Measurements from ENCODE around the gene RPAP3. TPM values are rescaled to one million over a fixed set of nuclear protein-coding genes. Genes with fewer than 3 reads are reported as not detected.

Gene RPAP3, protein sequence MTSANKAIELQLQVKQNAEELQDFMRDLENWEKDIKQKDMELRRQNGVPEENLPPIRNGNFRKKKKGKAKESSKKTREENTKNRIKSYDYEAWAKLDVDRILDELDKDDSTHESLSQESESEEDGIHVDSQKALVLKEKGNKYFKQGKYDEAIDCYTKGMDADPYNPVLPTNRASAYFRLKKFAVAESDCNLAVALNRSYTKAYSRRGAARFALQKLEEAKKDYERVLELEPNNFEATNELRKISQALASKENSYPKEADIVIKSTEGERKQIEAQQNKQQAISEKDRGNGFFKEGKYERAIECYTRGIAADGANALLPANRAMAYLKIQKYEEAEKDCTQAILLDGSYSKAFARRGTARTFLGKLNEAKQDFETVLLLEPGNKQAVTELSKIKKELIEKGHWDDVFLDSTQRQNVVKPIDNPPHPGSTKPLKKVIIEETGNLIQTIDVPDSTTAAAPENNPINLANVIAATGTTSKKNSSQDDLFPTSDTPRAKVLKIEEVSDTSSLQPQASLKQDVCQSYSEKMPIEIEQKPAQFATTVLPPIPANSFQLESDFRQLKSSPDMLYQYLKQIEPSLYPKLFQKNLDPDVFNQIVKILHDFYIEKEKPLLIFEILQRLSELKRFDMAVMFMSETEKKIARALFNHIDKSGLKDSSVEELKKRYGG
- total RNA-seq (10 to 100 TPM; 28.5 to 51.3 (median 43.9) TPM), polyA plus RNA-seq (10 to 100 TPM; 36.7 to 48.9 TPM), total RNA-seq (33.1 reads per million, percentile 62 among the genes with 10 or more reads in this experiment)

DNA sequence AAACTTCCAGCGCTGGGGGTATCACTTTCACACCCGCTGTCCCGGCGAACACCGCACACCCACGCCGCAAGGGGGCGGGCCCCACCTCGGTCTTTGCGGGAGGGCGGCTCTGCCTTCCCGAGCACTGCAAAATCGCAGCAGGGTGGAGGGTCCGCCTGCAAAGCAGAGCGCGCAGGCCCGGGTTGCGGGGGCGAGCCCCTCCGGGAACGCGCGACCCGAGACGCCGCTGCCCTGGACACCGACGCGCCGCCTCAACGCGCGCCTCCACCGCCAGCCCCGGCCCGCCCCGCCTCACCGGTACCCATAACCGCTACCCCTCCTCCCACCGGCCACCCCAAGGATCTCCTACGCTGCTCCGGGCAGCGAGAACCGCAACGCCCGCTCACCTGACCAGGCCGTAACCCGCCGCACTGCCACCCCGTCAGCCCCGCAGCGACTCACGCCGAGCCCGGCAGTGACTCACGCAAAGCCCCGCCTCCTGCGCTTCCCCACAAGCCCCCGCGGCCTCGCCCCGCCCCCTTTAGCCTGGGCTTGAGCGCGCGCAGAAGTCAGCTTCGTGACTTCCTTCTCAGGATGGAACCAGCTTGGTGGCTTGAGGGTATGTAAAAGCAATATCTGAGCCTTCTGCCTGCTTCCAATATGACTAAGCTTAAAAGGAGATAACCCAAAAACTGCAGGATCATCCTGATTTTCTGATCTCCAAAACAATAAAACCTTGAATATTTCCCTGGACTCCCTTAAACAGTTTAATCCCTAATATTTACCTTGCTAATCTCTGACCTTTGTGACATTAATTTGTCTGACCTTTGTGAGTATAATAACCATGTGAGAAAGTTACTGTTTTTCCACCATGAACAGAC lies at the start of gene RPAP3:
Gene RPAP3 (minus strand): TSS at position 465 of the 860 bp plus-strand sequence. CDS start 3,190 bp downstream, outside the sequence.
- ChIA-PET POLR2A (interaction anchor here (0.6 to 1.6 kb wide), 15 partner anchors 9 to 1439 kb away, joined by 3 to 8 read pairs (median 3); partner anchors contain the start of genes CCDC184 and HDAC7), CTCF (interaction anchor here (0.6 to 1.3 kb wide), 9 partner anchors 9 to 696 kb away, joined by 3 to 5 read pairs (median 3); partner anchors contain the start of gene ASB8)
- Histone ChIP-seq H3K4me1 (ENCODE audit: control insufficient read depth in 2 of 2, insufficient read depth in 2 of 2, low read length in 2 of 2) (peaks cover 21 to 27% of the 10 kb centered on the region in 2 donors), H3K27me3 (ENCODE audit: control insufficient read depth in 2 of 2, insufficient read depth in 2 of 2, low read length in 2 of 2) (no peaks in the 10 kb centered on the region), H3K4me3 (ENCODE audit: low read length) (peak within 1 kb of the TSS; percentile 59), H3K27ac (ENCODE audit: low read depth, low read length) (peak within 1 kb of the TSS; percentile 85), H3K9me3 (ENCODE audit: control insufficient read depth in 2 of 3, low read length in 3 of 3) (no peaks in the 10 kb centered on the region), H3K36me3 (ENCODE audit: control insufficient read depth in 2 of 3, insufficient read depth in 3 of 3, low read length in 3 of 3) (peaks cover 0 to 7% (median under 1%) of the 10 kb centered on the region in 3 experiments)
- peaks cover 48 to 73% (median 63%) of the 10 kb centered on the region in 7 donors for H3K4me1 Mint-ChIP-seq
- peak; percentile 91 to 99 (median 95) for DNase-seq
- H3K36me3 Mint-ChIP-seq = peaks cover 1 to 12% (median 10%) of the 10 kb centered on the region in 5 donors
- H3K27me3 Mint-ChIP-seq = no peaks in the 10 kb centered on the region
- H3K4me3 Mint-ChIP-seq = peak within 1 kb of the TSS; percentile 92 to 99 (median 98)
- peak; percentile 97 for ATAC-seq
- H3K27ac Mint-ChIP-seq = peak within 1 kb of the TSS; percentile 93 to 99 (median 97)
- intact Hi-C loops (cut with micrococcal nuclease) = loop anchor here (1.0 to 5.0 kb wide), 25 partner anchors 10 to 1978 kb away; partner anchors contain the start of genes ARID2 (in 2 of the 2), ASB8 (in 2 of the 2), SCAF11 (in 2 of the 2) and SLC38A2 (in 2 of the 2)
- H3K9me3 Mint-ChIP-seq = peaks cover 0 to 1% (median 0%) of the 10 kb centered on the region in 11 donors

GRCh38 chr12:47754881-47755280 lies 49.1 kb upstream of the RPAP3 start:
- intact Hi-C loops (cut with micrococcal nuclease) = loop anchor here in 1 of 2 donors (5.0 kb wide), 1 partner anchor 723 kb away; no protein-coding TSS in a partner anchor
- H3K4me1 ChIP-seq (ENCODE audit: control insufficient read depth in 2 of 2, insufficient read depth in 2 of 2, low read length in 2 of 2) = peaks cover 9 to 11% of the 10 kb centered on the region in 2 donors
- DNase-seq (no peak), ATAC-seq (no peak)
- Mint-ChIP-seq H3K4me1 (peaks cover 0 to 25% (median 9%) of the 10 kb centered on the region in 7 donors), H3K27ac (peak overlapping the region in 1 of 9 donors; percentile 17), H3K36me3 (no peaks in the 10 kb centered on the region), H3K4me3 (no peak overlapping the region), H3K9me3 (no peaks in the 10 kb centered on the region), H3K27me3 (peaks cover 0 to 2% (median 0%) of the 10 kb centered on the region in 5 donors)
- H3K4me3 ChIP-seq (ENCODE audit: low read length) = no peak overlapping the region
- H3K9me3 ChIP-seq (ENCODE audit: control insufficient read depth in 2 of 3, low read length in 3 of 3) = no peaks in the 10 kb centered on the region
- H3K27me3 ChIP-seq (ENCODE audit: control insufficient read depth in 2 of 2, insufficient read depth in 2 of 2, low read length in 2 of 2) = no peaks in the 10 kb centered on the region
- H3K36me3 ChIP-seq (ENCODE audit: control insufficient read depth in 2 of 3, insufficient read depth in 3 of 3, low read length in 3 of 3) = no peaks in the 10 kb centered on the region
- POLR2A ChIA-PET = interaction anchor here (1.6 to 2.3 kb wide), 2 partner anchors 11 to 19 kb away, joined by 3 to 6 read pairs; partner anchors contain the start of gene SLC48A1
- CTCF ChIA-PET = interaction anchor here (10.7 kb wide), 1 partner anchor 11 kb away, joined by 130 read pairs; no protein-coding TSS in a partner anchor
- no peak overlapping the region for H3K27ac ChIP-seq (ENCODE audit: low read depth, low read length)

- Mint-ChIP-seq H3K27me3 (peaks cover 0 to 4% (median 0%) of the 10 kb centered on the region in 5 donors), H3K36me3 (no peaks in the 10 kb centered on the region), H3K27ac (no peak overlapping the region), H3K4me1 (peaks cover 0 to 25% (median 9%) of the 10 kb centered on the region in 7 donors), H3K9me3 (no peaks in the 10 kb centered on the region), H3K4me3 (no peak overlapping the region)
- H3K27me3 ChIP-seq (ENCODE audit: control insufficient read depth in 2 of 2, insufficient read depth in 2 of 2, low read length in 2 of 2) = no peaks in the 10 kb centered on the region
- CTCF ChIA-PET = interaction anchor here (10.7 kb wide), 1 partner anchor 10 kb away, joined by 130 read pairs; no protein-coding TSS in a partner anchor
- H3K4me1 ChIP-seq (ENCODE audit: control insufficient read depth in 2 of 2, insufficient read depth in 2 of 2, low read length in 2 of 2) = peaks cover 4 to 5% of the 10 kb centered on the region in 2 donors
- ATAC-seq (no peak), DNase-seq (no peak)
- intact Hi-C loops (cut with micrococcal nuclease) = no loop called here
- H3K36me3 ChIP-seq (ENCODE audit: control insufficient read depth in 2 of 3, insufficient read depth in 3 of 3, low read length in 3 of 3) = no peaks in the 10 kb centered on the region
- POLR2A ChIA-PET = interaction anchor here (1.6 kb wide), 1 partner anchor 19 kb away, joined by 3 read pairs; the partner anchor contains the start of gene SLC48A1
- H3K27ac ChIP-seq (ENCODE audit: low read depth, low read length) = no peak overlapping the region
- H3K4me3 ChIP-seq (ENCODE audit: low read length) = no peak overlapping the region
- no peaks in the 10 kb centered on the region for H3K9me3 ChIP-seq (ENCODE audit: control insufficient read depth in 2 of 3, low read length in 3 of 3)
Observed at GRCh38 chr12:47754126-47754525, 48.3 kb upstream of the RPAP3 start.

DNA sequence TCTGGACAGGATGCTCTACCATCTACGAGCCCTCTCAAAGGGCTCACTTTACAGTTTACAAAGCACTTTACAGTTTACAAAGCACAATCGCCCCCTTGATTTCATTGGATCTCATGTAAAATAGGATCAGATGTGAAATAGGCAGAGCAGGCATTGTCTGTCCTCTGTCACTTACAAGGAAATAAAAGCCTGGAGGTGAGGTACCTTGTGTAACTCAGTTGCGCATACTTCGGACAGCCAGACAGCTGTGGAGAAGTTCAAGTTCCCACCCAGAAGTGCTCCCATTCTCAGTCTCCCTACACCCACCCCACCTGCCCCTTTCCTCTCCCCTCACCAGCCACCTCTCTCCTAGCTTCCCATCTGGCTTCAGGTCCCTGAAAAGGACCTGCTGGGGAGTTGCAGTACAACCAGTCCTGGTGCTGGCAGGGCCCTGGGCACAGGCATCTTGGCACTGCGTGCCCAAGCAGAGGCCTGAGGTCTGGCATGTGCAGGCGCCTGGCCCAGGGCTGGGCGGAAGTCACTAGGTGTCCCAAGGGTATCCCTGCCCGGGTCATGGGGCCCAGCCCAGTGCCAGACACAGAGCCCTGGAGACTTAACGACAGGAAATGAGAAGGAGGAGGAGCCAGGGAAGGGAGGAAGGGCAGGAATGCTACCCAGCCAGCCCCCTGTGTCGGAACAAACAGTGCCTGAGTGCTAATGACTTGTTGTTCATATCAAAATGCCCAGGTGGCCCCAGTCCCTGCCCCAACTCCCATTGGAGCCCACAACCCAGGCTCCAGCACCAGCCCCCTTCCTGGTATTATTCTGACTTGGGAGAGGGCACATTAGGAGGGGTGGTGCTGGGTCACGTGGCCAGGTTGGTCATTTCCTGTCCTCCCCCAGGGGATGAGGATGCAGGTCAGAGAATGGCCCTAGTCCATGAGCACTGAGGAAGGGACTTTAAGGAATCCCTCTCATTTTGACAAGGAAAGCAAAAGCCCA lies 47.5 kb upstream of the RPAP3 start:
- Mint-ChIP-seq H3K27ac (peak overlapping the region in 1 of 9 donors; percentile 22), H3K27me3 (peaks cover 0 to 4% (median 0%) of the 10 kb centered on the region in 5 donors), H3K4me3 (no peak overlapping the region), H3K4me1 (peaks cover 0 to 23% (median 9%) of the 10 kb centered on the region in 7 donors), H3K36me3 (no peaks in the 10 kb centered on the region), H3K9me3 (no peaks in the 10 kb centered on the region)
- intact Hi-C loops (cut with micrococcal nuclease) = no loop called here
- H3K4me1 ChIP-seq (ENCODE audit: control insufficient read depth in 2 of 2, insufficient read depth in 2 of 2, low read length in 2 of 2) = peaks cover under 1% of the 10 kb centered on the region in 2 donors
- H3K4me3 ChIP-seq (ENCODE audit: low read length) = no peak overlapping the region
- no peaks in the 10 kb centered on the region for H3K27me3 ChIP-seq (ENCODE audit: control insufficient read depth in 2 of 2, insufficient read depth in 2 of 2, low read length in 2 of 2)
- ATAC-seq (no peak), DNase-seq (no peak)
- H3K27ac ChIP-seq (ENCODE audit: low read depth, low read length) = no peak overlapping the region
- H3K9me3 ChIP-seq (ENCODE audit: control insufficient read depth in 2 of 3, low read length in 3 of 3) = no peaks in the 10 kb centered on the region
- no peaks in the 10 kb centered on the region for H3K36me3 ChIP-seq (ENCODE audit: control insufficient read depth in 2 of 3, insufficient read depth in 3 of 3, low read length in 3 of 3)
- ChIA-PET CTCF (interaction anchor here (1.7 to 10.7 kb wide), 2 partner anchors 10 to 11 kb away, joined by 8 to 130 read pairs; no protein-coding TSS in a partner anchor), POLR2A (interaction anchor here (1.1 to 1.6 kb wide), 2 partner anchors 13 to 20 kb away, joined by 3 read pairs; partner anchors contain the start of gene SLC48A1)

DNA sequence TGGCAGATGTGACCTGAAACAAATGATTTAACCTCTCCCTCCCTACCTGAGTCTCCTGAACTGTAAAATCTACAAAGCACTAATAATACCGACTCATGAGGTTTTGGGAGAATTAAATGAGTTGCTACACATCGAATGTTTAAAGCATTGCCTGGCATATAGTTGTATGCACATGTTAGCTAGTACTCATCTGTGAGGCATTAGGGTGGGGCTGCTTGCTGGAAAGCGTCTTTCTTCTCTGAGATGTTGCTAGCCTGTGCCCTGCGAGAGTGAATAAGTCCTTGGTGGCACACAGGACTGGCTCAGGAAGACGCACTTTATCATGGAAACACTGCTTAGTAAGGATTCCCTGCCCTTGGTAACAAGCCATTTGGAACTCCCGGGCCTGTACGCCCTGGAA lies 46.7 kb upstream of the RPAP3 start:
- Mint-ChIP-seq H3K27me3 (peaks cover 0 to 4% (median 0%) of the 10 kb centered on the region in 5 donors), H3K4me3 (no peak overlapping the region), H3K36me3 (no peaks in the 10 kb centered on the region), H3K9me3 (no peaks in the 10 kb centered on the region), H3K27ac (peak overlapping the region in 1 of 9 donors; percentile 22), H3K4me1 (peaks cover 0 to 21% (median 5%) of the 10 kb centered on the region in 7 donors)
- intact Hi-C loops (cut with micrococcal nuclease) = no loop called here
- Histone ChIP-seq H3K4me1 (ENCODE audit: control insufficient read depth in 2 of 2, insufficient read depth in 2 of 2, low read length in 2 of 2) (no peaks in the 10 kb centered on the region), H3K36me3 (ENCODE audit: control insufficient read depth in 2 of 3, insufficient read depth in 3 of 3, low read length in 3 of 3) (no peaks in the 10 kb centered on the region), H3K27ac (ENCODE audit: low read depth, low read length) (no peak overlapping the region), H3K4me3 (ENCODE audit: low read length) (no peak overlapping the region), H3K27me3 (ENCODE audit: control insufficient read depth in 2 of 2, insufficient read depth in 2 of 2, low read length in 2 of 2) (no peaks in the 10 kb centered on the region), H3K9me3 (ENCODE audit: control insufficient read depth in 2 of 3, low read length in 3 of 3) (no peaks in the 10 kb centered on the region)
- ChIA-PET POLR2A (interaction anchor here (1.1 kb wide), 1 partner anchor 14 kb away, joined by 3 read pairs; no protein-coding TSS in a partner anchor), CTCF (interaction anchor here (1.7 kb wide), 1 partner anchor 10 kb away, joined by 8 read pairs; no protein-coding TSS in a partner anchor)
- DNase-seq (no peak), ATAC-seq (no peak)

Measured in naive thymus-derived CD4-positive, alpha-beta T cell (primary cell).